ENCODE results near the gene PIGT.

DNA sequence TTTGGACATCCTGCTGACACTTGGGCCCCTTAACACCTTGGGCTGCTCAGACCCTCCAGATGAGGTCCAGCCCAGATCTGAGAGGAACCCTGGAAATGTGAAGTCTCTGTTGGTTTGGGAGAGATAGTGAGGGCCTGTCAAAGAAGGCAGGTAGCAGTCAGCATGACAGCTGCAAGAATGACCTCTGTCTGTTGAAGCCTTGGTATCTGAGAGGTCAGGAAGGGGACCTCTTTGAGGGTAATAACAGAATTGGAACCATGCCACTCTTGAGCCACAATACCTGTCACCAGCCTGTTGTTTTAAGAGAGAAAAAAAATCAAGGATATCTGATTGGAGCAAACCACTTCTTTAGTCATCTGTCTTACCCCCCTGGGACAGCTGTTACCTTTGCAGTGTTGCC is 48.8 kb upstream of the PIGT start:
- TF ChIP-seq EZH2 (IDR thresholded peaks at IDR 0.05; ENCODE audit: low read depth), result no peak
- TF ChIP-seq, protein P1, sequence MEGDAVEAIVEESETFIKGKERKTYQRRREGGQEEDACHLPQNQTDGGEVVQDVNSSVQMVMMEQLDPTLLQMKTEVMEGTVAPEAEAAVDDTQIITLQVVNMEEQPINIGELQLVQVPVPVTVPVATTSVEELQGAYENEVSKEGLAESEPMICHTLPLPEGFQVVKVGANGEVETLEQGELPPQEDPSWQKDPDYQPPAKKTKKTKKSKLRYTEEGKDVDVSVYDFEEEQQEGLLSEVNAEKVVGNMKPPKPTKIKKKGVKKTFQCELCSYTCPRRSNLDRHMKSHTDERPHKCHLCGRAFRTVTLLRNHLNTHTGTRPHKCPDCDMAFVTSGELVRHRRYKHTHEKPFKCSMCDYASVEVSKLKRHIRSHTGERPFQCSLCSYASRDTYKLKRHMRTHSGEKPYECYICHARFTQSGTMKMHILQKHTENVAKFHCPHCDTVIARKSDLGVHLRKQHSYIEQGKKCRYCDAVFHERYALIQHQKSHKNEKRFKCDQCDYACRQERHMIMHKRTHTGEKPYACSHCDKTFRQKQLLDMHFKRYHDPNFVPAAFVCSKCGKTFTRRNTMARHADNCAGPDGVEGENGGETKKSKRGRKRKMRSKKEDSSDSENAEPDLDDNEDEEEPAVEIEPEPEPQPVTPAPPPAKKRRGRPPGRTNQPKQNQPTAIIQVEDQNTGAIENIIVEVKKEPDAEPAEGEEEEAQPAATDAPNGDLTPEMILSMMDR (conservative IDR thresholded peaks at IDR 0.05), result no peak
